Fibroblast of skin of right biceps (primary cell): ENCODE results near the gene MUTYH.

Experiments used
- DNase-seq: peaks from one replicate; pipeline ENCODE4 v3.0.0-alpha.2; 2013

MUTYH gene

GRCh38 chr1:45348609-45348965 lies 8.3 kb upstream of the MUTYH start:
- DNase-seq = no peak

- DNase-seq = peak; percentile 51
Observed at GRCh38 chr1:45348020-45348419, 7.8 kb upstream of the MUTYH start.

- DNase-seq = no peak
Observed at GRCh38 chr1:45346473-45346872, 6.2 kb upstream of the MUTYH start.

GRCh38 chr1:45345014-45345413 lies 4.8 kb upstream of the MUTYH start:
- no peak for DNase-seq

GRCh38 chr1:45344499-45344898 lies 4.3 kb upstream of the MUTYH start:
- no peak for DNase-seq

- DNase-seq = no peak
Observed at GRCh38 chr1:45340816-45341466, 701 bp upstream of the MUTYH start.

- no peak for DNase-seq
Observed at GRCh38 chr1:45337630-45338325, 2.5 kb downstream of the MUTYH start.

GRCh38 chr1:45335855-45336324 lies 4.3 kb downstream of the MUTYH start:
- DNase-seq = no peak

GRCh38 chr1:45334308-45335245 lies 5.7 kb downstream of the MUTYH start:
- DNase-seq = no peak

GRCh38 chr1:45332346-45332720 lies 7.9 kb downstream of the MUTYH start:
- DNase-seq = no peak

GRCh38 chr1:45331436-45332345 lies 8.5 kb downstream of the MUTYH start:
- DNase-seq = no peak

- no peak for DNase-seq
Observed at GRCh38 chr1:45329445-45329844, 10.8 kb downstream of the MUTYH start.

- DNase-seq = no peak
Observed at GRCh38 chr1:45328680-45329079, 11.6 kb downstream of the MUTYH start.

GRCh38 chr1:45327644-45328515 lies 12.4 kb downstream of the MUTYH start:
- no peak for DNase-seq

GRCh38 chr1:45326627-45327623 lies 13.3 kb downstream of the MUTYH start, which contains the start of gene HPDL:
HPDL (plus strand) TSS chr1:45326895; CDS start chr1:45327149, 254 bp downstream.
- DNase-seq = peak; percentile 69

- peak; percentile 31 for DNase-seq
Observed at GRCh38 chr1:45325851-45326506, 14.3 kb downstream of the MUTYH start.

- no peak for DNase-seq
Observed at GRCh38 chr1:45322486-45323040, 17.7 kb downstream of the MUTYH start.

GRCh38 chr1:45321444-45321843 lies 18.8 kb downstream of the MUTYH start:
- DNase-seq = no peak

GRCh38 chr1:45319761-45320160 lies 20.5 kb downstream of the MUTYH start:
- no peak for DNase-seq
